ENCODE measurements around the gene EXOC3L2. TPM values are rescaled to one million over a fixed set of nuclear protein-coding genes. Genes with fewer than 3 reads are reported as not detected.

Gene EXOC3L2
- total and polyA plus RNA-seq, 2 of the 8 experiments (the other 6 are each of a cell fraction or from before 2014, with no cell fraction given), result 1.4 to 1.6 TPM

DNA sequence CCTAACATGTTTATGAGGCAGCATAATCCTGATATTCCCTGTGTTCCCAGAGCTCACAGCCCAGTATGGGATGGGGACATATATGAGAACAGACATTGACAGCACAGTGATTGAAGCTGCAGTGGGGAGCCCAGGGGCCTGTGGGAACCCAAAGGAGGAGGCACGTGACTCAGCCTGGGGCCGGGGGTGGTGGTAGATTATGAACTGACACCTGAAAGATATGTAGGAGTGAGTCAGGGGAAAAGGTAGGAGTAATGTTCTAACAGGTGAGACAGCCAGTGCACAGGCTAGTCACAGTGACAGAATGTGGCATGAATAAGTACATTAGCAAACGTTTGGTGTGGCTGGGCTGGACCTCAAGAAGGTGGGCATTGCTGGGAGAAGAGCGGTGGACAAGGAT, 48.5 kb upstream of the EXOC3L2 start (continued):
- TF ChIP-seq POLR2A (IDR thresholded peaks at IDR 0.05; ENCODE audit: control extremely low read depth in 1 of 2, low read depth in 2 of 2, low read length in 2 of 2), result no peak
- no peak for TF ChIP-seq BRCA1 (IDR thresholded peaks at IDR 0.05; ENCODE audit: low read depth, low read length)

All from H1 (cell line).